HG03064 (cell line): ENCODE results near the gene G6PC3.
"Not testable (repeated sequence)": the region's sequence is repeated elsewhere in the genome, so short reads cannot be mapped to it uniquely, and the experiment has no call there.

ENCODE experiments used
- ATAC-seq: cut with Tn5 transposase; IDR thresholded peaks from one replicate; pipeline ENCODE4 v1.9.1; 2021; ENCODE audit warnings: low read depth; ENCODE audit not compliant: unreplicated experiment

G6PC3 gene

DNA sequence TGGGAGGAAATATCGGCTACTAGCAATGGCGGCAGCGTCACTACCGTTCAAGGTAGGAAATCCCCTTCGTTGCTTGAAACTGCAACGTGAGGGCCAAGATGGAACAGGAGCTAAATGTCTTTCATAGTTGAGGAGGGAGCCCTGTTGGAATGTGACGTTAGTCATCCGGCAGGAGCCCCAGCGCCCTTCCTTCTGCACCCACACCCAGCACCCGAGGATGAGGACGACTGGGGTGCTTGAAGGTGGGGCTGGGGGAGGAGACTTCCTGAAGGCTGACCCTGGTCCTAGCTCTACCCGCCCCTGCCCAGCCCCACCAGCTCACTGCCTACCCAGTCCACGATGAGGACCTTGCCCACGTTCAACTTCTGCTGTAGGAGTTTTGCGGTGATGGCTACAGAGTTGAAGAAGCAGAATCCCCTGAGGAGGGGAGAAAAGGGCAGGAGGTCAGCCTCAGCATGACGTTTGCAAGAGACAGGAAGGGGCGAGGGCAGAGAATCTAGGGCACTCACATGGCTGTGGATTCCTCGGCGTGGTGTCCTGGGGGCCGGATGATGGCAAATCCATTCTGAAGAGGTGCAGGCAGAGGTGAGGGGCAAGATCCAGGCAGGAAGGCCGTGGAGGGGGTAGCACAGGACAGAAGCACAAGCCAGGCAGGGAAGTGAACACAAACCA, 11.9 kb downstream of the G6PC3 start:
- no peak for ATAC-seq

DNA sequence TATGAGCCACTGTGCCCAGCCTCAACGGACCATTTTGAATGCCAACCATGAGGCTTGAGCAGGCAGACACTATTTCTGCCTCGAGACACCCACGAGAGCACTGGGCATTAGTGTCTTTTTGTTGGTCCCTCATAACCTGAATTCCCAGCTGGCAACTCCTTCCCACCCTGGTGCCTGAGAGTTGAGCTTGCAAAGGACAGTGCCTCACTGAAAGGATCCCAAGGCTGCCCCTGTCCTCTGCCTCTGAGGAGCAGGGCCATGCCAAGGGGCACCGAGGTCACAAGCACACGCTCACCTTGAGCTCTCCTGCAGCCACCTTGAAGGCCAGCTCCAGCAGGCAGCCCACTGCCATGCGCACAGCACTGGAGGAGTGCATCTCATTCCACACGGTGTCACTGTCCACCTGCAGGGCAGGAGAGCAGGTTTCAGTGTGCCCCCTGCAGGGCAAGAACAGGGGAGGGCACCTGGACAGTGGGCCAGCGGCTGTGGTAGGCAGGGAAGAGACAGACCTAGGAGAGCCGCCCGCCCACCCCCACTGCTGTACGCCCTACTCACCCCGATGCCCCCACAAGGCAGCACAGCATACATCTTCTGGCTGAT, 12.8 kb downstream of the G6PC3 start:
- ATAC-seq, result no peak

DNA sequence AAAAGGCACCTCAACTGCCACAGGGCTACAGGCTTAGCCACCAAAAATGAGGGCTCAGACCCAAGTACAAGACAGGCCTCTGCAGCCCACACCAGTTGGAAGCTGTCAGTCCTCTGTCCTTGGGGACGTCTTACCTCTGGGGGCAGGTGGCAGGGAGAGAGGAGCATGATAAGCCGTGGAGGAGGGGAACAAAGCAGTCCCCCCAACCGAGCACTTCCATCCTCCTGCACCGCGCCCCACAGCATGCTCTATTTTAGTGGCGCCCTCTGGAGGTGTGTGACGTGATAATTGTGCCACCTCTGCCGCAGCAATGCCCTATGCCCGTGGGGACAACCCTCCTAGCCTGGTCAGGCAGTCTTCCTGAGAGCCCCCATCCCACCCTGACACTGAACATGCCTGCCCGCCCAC, 13.6 kb downstream of the G6PC3 start:
- no peak for ATAC-seq

DNA sequence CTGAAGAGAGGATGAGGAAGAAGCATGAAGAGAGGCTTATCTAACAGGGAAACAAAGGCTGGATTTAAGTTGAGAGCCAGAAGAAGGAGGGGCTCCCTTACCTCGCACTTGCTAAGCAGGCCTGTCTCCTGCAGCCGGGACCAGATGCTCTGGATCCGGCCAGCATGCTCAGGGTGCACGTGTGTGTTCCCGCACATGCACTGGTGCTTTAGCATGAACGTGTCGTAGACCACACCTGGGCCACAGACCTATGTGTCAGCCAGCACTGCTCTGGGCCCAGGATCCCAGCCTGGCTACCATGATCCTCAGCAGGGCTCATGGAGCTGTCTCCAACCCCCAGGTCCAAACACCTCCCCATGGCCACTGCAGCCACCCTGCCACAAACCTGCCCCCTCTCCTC, 14.4 kb downstream of the G6PC3 start:
- ATAC-seq, result no peak

DNA sequence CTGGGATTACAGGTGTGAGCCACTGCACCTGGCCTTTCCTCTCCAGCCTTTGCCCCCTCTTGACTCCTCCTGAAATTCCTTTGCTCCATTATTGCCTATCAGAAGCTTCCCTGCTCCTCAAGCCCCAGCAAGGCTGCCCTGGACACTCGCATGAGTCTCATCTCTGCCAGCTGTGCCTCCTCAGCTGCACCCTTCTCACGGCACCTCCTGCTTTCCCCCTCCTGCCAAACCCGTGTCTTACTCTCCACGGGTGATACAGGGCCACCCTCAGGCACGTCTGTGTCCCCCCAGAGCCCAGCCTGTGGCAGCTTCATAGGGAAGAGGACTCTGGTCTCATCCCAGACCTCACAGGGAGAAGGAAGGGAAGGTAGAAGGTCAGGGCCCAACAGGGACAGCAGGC, 15.4 kb downstream of the G6PC3 start:
- no peak for ATAC-seq

DNA sequence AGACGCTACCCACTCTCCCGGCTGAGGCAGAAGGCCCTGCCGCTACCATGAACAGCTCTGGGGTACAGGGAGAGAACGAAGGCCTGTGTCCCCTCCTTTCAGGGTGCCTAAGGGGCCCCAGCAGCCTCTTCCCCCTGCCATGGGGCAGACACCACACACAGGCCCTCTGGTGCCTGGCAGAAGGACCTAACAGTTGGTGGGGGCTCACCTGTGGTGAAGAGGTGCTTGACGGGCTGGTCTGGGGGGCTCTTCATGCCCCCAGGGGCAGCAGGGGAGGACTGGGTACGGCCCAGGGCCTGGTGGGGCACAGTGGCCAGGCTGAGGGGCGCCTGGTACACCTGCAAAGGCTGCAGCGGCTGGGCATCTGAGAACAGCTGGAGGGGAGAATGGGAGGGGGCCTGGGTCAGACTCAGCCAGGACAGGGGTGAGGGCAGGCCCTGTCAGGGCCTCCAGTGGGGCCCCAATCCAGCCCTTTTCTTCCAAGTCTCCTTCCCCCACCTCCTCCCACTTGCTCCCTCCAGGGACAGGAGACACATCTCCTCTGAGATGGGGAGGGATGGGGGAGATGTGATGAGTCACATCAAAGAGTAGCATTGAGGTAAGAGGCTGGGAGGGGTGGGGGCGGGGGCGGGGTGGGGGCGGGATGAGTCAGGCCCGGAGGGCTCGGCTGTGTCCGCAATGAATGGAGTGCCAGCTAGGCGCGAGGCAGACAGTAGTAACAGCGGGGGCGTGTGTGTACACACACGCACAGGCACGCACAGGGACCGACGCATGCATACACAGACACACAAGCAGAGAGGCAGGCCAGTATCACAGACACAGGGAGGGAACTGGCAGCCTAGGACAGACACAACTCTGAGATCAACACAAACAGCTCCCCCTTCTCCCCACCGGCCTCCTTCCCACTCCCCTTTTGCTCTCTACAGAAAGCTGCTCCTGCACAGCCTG, 16.1 kb downstream of the G6PC3 start:
- ATAC-seq, result no peak

DNA sequence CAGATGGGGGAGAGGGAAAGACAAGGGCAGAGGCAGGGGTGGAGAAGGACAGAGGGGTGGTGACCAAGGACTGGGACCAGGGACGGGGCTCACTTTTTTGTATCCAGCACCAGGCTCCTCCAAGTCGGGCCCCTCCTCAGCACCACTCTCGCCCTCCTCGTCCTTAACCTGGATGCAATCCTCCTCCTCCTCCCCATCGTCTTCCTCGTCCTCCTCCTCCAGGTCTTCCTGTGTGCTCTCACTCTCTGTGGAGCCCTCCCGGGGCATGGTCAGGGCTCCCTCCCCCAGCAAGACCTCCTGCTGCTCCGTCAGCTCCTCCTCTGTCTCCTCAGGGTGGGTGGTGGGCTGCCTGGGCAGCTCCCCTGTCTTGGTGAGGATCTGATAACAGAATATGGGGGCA, 16.8 kb downstream of the G6PC3 start:
- ATAC-seq, result no peak

DNA sequence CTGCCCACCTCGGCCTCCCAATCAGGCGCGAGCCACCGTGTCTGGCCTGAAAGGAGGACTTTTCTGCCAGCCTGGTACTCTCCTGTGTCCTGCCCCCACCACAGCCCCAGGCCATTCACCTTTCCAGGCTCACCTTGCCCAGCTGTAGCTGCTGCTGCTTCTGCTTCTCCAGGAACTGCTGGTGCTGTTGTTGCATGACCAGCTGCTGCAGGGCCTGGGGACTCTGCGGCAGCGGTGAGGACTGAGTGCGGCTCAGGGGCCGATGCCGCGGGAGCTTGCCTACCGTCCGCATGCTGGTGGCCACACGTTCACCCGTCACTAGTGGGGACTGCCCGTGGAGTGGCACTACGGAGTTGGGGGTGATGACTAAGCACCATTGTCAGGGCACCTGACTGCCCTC, 17.7 kb downstream of the G6PC3 start:
- no peak for ATAC-seq

DNA sequence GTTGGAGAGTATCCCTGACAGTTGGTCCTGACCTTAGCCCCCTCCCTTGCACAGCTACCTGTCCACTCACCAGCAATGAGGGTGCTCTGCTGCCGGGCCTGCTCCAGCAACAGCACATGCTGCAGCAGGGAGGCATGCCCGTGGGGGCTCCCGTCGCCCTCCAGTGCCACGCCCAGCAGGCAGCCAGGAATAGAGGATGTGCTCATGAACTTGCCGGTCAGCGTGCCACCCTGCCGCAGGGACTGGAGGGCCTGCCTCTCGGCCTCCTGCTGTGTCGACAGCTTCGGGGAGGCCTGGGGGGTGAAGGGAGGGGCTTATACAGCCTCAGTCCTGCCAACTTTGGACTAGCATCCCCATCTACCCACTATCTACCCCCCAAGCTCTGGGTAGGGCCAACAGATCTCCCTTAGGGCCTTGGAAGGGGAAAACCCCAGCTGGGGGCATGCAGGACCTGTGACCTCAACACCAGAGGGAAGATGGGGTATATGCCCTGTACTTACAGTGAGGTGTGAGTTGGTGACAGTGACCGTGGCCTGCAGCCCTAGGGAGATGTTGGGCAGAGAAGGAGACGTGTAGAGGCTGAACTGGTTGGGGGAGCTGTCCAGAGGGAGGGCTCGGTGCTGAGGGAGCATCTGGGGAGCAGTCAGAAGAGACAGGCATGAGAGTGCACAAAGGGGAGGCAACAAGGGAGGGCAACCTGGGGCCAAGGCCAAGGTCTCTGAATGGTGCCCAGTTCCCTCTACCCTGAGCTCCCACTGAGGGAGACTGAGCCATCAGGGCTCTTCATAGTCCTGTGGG, 20.9 kb downstream of the G6PC3 start:
- no peak for ATAC-seq

DNA sequence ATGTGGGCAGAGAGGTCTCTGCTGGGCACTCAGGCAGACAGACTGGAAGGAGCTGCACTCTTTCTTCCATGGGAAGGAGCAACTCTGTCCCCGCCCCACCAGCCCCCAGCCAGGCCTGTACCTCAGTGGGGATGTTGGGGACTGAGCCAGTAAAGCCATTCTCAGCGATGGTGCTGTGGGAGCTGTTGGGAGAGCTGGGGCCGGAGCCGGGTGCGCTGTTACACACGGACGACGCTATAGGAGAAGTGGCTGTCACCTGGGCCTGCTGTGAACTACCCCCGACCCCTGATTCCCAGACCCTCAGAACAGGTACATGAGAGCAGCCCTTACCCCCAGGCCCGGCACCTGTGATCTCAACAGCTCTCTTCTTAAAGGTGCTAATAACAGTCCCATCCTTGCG, 21.5 kb downstream of the G6PC3 start:
- ATAC-seq, result no peak

DNA sequence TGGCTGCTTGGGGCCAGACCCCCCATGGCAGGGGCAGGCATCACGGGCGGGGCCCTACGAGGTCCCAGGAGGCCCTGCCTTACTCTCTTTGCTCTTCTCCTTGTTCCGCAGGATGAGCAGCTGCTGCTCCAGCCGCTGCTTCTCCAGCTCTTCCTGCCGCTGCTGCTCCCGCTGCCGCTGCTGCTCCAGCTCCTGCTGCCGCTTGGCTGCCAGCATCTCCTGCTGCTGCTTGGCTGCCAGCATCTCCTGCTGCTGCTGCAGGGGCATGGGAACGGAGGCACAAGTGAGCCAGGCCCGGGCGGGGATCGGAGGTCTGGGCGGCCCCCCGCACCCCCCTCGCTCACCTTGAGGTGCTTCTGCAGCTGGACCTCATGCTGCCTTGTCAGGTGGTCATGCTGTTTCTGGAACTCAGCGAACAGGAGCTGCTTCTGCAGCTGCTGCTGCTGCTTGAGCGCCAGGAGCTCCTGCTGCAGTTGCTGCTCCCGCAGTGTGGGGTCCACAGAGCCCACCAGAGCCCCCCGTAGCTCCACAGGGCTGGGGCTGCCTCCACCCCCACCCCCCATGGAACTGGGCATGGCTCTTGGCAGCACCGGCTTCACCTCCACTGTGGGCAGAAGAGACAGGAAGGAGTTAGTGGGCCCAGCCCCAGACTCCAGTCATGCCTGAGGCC, 22.8 kb downstream of the G6PC3 start:
- no peak for ATAC-seq

DNA sequence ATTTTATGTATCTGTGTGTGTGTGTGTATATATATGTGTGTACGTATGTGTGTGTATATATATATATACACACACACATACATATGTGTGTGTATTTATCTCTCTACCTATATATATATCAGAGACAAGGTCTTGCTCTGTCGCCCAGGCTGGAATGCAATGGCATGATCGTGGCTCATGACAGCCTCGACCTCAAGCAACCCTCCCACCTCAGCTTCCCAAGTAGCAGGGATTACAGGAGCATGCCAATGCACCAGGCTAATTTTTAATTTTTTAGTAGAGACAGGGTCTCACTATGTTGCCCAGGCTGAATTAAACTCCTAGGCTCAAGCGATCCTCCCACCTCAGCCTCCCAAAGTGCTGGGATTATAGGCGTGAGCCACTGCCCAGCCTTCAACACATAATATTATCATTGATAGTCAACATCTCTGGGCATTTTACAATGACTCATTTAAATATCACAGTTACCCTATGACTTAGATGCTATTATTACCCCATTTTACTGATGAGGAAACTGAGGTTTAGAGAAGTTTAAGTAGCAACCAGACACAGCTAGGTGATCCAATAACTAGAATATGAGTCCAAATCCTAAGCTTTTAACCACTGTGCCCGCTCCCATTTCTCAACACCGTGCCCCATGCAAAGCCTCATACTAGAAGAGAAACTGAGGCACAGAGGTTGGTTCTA, 24.3 kb downstream of the G6PC3 start:
- no peak for ATAC-seq

DNA sequence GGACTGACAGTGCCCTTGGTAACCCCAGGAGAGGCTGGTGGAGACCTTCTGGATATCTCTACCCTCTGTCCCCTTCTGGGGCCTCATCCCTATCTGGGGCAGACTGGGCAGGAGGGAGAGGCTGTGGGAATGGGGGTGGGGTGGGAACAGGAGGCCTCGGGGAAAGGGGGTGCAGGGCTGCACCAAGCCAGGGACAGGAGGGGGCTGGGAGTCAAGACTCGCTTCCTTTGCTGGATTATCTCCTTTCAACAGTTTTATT, 24.8 kb downstream of the G6PC3 start:
- no peak for ATAC-seq

DNA sequence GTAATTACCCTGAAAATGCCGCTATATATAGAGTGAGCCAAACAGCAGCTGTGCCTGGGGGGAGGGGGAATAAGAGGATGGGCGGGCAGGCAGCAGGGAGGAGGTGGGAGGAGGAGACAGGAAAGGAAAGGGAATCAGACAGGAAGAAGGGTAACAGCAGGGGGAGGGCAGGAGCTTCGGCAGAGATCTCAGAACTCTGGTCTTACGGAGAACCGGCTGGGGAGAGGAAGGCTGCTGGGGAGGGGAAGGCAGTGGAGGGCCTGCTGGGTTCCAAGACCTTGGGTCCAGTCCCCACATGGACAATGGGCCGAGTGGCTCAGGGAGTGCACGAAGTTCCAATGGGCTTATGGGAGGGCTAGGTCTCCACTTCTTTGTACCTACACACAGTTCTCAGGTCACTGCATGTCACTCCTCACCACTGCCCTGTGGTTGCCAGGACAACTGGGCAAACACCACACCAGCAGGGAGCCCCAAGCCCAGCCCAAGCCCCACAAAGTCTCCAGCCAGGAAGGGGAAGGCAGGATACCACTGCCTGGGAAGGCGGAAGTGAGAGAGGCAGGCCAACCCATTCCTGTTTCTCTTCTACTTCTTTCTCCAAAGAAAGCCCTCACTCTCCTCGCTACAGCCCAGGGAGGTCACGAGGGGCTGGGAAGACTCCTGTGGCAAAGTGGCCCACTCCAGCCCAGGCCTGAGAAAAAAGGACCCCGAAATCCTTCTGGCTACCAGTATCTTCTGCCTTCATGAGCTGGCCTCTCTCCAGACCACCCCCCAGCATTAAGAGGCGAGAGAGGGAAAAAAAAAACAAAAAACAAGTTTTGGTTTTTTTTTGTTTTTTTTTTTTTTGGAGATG, 25.3 kb downstream of the G6PC3 start:
- ATAC-seq, result no peak

DNA sequence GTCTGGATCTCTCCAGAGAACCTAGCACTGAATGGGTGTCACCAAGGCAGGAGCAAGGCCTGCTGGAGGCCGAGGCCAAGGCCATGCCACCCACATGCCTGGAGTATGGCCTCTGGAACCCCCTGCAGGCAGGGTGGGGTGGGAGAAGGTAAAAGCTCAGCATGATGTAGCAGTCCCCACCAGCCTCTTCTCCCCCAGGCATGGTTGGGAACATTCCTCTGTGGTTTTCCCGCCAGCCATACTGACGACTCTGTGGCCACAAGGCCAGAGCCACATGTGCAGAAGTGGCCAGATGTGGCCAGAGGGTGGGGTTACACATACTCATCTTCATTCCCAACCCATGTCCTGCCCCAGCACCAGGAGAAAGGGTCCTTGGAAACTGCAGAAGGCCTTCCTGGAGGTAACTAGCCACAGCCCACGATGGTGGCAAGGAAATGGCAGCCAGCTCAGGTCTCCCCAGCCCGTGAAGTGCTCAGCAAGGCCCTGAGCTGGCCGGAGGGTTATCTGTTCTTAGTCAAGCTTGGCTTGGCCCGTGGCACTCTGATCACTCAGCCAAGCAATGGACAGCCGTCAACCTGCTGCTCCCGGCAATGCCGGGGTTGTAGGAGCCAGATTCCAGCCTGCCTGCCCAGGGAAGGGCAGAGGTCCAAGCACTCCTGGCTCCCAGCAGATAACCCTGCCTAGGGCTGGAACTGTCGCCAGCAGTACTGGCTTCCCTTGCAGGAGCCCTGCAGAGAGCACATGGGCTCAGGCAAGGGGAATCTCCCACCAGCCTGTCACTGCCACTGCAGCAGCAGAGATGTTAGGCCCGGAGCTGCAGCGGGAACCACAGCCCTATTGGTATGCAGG, 26.8 kb downstream of the G6PC3 start:
- no peak for ATAC-seq

DNA sequence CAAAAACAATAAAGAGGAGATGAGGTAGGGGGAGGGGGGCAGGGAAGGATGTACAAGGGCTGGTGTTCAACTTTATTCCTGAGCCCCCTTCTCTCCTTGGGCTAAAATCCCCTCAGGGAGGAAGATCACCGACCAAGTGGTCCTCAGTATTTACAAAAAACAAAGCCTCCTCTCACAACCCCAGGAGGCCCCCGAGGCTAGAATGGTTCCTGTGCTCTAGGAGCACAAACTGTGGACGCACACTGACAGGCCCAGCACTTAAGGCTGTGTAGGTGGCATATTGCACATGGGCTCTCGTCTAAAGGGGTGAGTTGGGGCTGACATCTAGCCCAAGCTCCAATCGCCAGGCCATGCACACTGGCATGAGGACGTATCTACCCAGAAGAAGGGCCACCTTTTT, 31.3 kb downstream of the G6PC3 start:
- not testable (repeated sequence) for ATAC-seq

DNA sequence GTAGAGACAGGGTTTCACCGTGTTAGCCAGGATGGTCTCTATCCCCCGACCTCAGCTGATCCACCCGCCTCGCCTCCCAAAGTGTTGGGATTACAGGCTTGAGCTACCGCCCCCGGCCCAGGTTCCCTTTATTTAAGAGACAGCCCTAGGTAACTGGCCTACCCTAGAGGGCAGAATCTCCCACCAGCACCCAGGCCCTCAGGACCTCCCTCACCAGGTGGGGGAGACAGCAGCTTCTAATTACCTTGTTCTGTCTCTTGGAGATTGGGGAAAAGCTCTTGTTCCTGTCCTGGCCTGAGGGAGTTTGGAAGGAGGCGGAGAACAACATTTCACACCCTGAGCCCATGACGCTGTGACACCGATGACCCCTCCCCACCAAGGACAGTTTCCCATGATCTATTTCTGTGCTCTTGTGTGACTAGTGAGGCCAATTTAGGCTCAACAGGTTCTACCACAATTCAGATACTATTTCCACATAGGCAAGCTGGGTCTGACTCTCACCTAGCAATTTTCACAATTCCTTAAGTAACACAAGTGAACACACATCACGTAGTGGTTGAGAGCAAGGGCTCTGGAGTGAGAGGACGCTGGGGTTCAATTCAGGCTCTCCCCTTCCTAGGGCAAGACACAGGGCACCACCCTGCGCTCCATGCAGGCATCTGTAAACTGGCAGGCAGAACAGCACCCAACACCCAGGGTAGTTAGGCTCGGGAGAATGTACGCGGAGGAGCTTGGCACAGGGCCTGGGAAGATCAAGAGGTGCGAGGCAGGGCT, 32.5 kb downstream of the G6PC3 start:
- no peak for ATAC-seq
